Measurements from ENCODE around the gene DRC1. TPM values are rescaled to one million over a fixed set of nuclear protein-coding genes. Genes with fewer than 3 reads are reported as not detected.

Gene DRC1
- total RNA-seq, 1 experiment from 2014 or later, result not detected

- Histone ChIP-seq H3K79me2 (ENCODE audit: insufficient read depth, low read length) (no peaks in the 10 kb centered on the region), H3K4ac (ENCODE audit: low read depth, low read length) (no peak overlapping the region), H3K18ac (ENCODE audit: insufficient read length, low read depth, low read length) (no peak overlapping the region), H4K20me1 (ENCODE audit: control insufficient read depth, insufficient read depth, insufficient read length) (no peaks in the 10 kb centered on the region), H3K23me2 (ENCODE audit: insufficient read length, low read depth, low read length, poor library complexity, severe bottlenecking) (no peaks in the 10 kb centered on the region), H2AK5ac (ENCODE audit: insufficient read length, low read length) (no peak overlapping the region), H3K4me2 (ENCODE audit: insufficient read depth, insufficient read length, low read length) (no peak overlapping the region), H2BK120ac (ENCODE audit: low read depth, low read length, poor library complexity, severe bottlenecking) (no peak overlapping the region), H2BK20ac (ENCODE audit: low read depth, low read length, poor library complexity, severe bottlenecking) (no peak overlapping the region), H2BK12ac (ENCODE audit: insufficient read length, low read depth, low read length) (no peak overlapping the region), H4K8ac (replicated peaks; ENCODE audit: insufficient read length, low read depth, low read length) (no peak overlapping the region), H2BK5ac (ENCODE audit: insufficient read length, low read length) (no peak overlapping the region), H3K79me1 (ENCODE audit: insufficient read depth, low read depth, low read length, poor library complexity, severe bottlenecking) (no peaks in the 10 kb centered on the region), H3K56ac (ENCODE audit: insufficient read length, low read depth, low read length) (no peak overlapping the region), H3K14ac (ENCODE audit: insufficient read depth, low read length) (no peak overlapping the region; the same call in 1 of the 2 replicates), H4K5ac (ENCODE audit: insufficient read length, low read depth, low read length) (no peak overlapping the region), H3K9me3 (ENCODE audit: control insufficient read depth, low read depth, low read length) (no peaks in the 10 kb centered on the region), H4K91ac (ENCODE audit: insufficient read length, low read depth, low read length) (no peak overlapping the region), H3T11ph (ENCODE audit: low read length) (no peak overlapping the region), H2AFZ (ENCODE audit: low read length) (no peak overlapping the region), H2BK15ac (ENCODE audit: low read depth, low read length) (no peak overlapping the region), H3K4me1 (ENCODE audit: insufficient read depth, low read length) (no peaks in the 10 kb centered on the region), H3K27me3 (ENCODE audit: insufficient read depth, low read length) (no peaks in the 10 kb centered on the region), H3K9ac (ENCODE audit: extremely low read depth, insufficient read length, low read length) (no peak overlapping the region), H3K27ac (ENCODE audit: insufficient read length, low read depth, low read length) (no peak overlapping the region), H3K23ac (ENCODE audit: insufficient read length, low read depth, low read length) (no peak overlapping the region)
- peak; percentile 47 for TF ChIP-seq CTCF (conservative IDR thresholded peaks at IDR 0.05)
- Mint-ChIP-seq H3K4me3 (no peak overlapping the region), H3K27ac (peak overlapping the region in 2 of 3 experiments; percentile 10 to 60; a peak in 3 of 7 replicates), H3K4me1 (peaks cover 51 to 61% of the 10 kb centered on the region in 2 experiments), H3K27me3 (ENCODE audit: low read depth) (no peaks in the 10 kb centered on the region; the same call in 1 of the 2 replicates), H3K36me3 (ENCODE audit: insufficient read depth in 1 of 3, low read depth in 3 of 3) (no peaks in the 10 kb centered on the region), H3K9me3 (no peaks in the 10 kb centered on the region)
- WGBS (ENCODE audit: extremely low coverage, insufficient read length, low lambda C conversion rate), result no CpG with 5 or more reads among the region's 15 CpGs
- peak; percentile 51 for DNase-seq
Measured at GRCh38 chr2:26459991-26460612, 58.4 kb downstream of the DRC1 start.
